HT-29 (cell line): Measurements from ENCODE around the gene ZNF619. TPM values are rescaled to one million over a fixed set of nuclear protein-coding genes. Genes with fewer than 3 reads are reported as not detected.

Experiments
- DNase-seq: peaks from one replicate; pipeline ENCODE4 v3.0.0-alpha.2; 2015; ENCODE audit warnings: low spot score
- small RNA-seq: library from RNA; depleted of rRNA; stranded (forward); fragments of <200 nt; gene quantifications from one replicate; pipeline ENCODE3, GENCODE V24; 2014
- total RNA-seq: library from RNA; depleted of rRNA; stranded (reverse); fragments of >200 nt; shearing (Covaris generic); gene quantifications from 2 replicates; pipeline ENCODE4 v1.2.3, GENCODE V29; 2014; rRNA removed

ZNF619 gene
- total RNA-seq, 1 experiment from 2014 or later: 0.81 TPM

DNA sequence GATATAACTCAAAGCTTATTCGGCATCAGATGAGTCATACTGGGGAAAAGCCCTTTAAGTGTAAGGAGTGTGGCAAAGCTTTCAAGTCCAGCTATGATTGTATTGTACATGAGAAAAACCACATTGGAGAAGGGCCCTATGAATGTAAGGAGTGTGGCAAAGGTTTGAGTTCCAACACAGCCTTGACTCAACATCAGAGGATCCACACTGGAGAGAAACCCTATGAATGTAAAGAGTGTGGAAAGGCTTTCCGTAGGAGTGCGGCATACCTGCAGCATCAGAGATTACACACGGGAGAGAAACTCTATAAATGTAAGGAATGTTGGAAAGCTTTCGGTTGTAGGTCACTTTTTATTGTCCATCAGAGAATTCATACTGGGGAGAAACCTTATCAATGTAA lies 55.3 kb downstream of the ZNF619 start:
- no peak for DNase-seq

DNA sequence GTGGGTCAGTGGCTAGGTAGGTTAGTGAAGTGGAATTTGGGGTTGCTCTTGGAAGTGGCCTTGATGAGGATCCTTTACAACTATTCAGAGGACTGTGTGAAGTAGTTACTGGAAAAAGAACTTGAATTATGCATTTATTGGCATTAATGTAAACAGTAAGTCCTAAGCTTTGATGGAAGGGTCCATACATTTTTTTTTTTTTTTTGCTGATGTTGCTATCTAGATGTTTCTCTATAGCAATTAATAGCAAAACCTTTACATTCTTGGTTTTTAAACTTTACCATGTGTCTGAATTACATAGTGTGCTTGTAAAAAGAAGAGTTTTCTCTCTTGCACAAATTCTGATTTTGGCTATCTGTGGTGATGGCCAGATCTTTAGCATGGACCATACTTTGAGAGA lies 57.4 kb downstream of the ZNF619 start:
- DNase-seq: no peak

Small RNA genes lying within 50 kb of the gene (small RNA-seq; reads per million reads assigned to genes)
- gene RNU5B-2P: 303 reads per million, percentile 98 among the genes with 10 or more reads in this experiment

Other genes with a start within 250 kb of the ZNF619 start
- gene EIF1B, start 167.4 kb upstream of the ZNF619 start, total RNA-seq: 2.9 and 3.0 TPM in 2 replicates
- not detected in 2 replicates for gene ENTPD3, start 89.9 kb upstream of the ZNF619 start, total RNA-seq
- 332 and 345 TPM in 2 replicates for gene RPL14, start 19.8 kb upstream of the ZNF619 start, total RNA-seq
- gene ZNF620, start 28.9 kb downstream of the ZNF619 start, total RNA-seq: 2.1 and 2.8 TPM in 2 replicates
- 5.7 and 5.9 TPM in 2 replicates for gene ZNF621, start 47.8 kb downstream of the ZNF619 start, total RNA-seq